Measurements from ENCODE around the gene ZC3H18.

DNA sequence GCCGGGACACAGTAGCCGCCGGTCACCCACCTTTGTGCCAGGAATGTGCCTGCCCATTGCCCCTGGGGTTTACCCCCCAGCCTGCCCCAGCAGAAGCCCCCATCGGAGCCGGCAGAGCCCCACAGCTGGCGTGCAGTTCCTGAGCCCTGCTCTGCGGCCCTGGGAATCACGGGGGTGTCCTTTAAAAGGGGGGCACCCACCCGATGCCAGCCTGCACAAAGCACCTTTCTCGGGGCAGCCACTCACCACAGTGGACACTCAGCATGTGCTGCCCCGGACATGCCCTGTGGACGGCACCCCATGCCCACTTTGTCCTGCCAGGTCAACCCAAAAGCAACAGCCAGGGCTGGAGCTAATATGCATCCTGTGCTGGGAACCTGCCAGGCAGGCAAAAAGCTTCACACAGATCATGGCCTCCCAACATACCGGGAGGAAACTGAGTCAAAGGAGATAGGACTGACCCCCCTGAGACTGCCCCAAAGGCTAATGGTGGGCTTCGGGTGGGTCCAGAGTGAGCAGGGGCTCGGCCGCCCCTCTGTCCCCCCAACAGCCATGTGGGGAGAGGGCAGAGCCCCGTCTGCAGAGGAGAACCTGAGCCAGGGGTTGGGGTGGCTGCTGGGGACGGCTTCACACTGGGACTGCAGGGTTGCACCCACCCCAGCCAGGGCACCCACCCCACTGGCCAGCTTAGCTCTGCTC, 45.8 kb upstream of the ZC3H18 start:
- TF ChIP-seq CTCF (IDR thresholded peaks at IDR 0.05; ENCODE audit: insufficient read depth, low read length), result no peak
- TF ChIP-seq POLR2AphosphoS5 (IDR thresholded peaks at IDR 0.05; ENCODE audit: low read depth), result no peak
- TF ChIP-seq REST (IDR thresholded peaks at IDR 0.05; ENCODE audit: insufficient replicate concordance, low read depth), result no peak
- TF ChIP-seq SPI1 (IDR thresholded peaks at IDR 0.05; ENCODE audit: borderline replicate concordance, low read depth), result no peak

All from HL-60 (cell line).